SK-N-MC (cell line): Measurements from ENCODE around the gene MOB3B.

Experiments
- EZH2 ChIP-seq: fragments of 200-600 bp; sonication (generic); IDR thresholded peaks from one replicate; pipeline ENCODE4 v1.6.1; 2017; ENCODE audit warnings: antibody characterized with exemption
- FOXP2 ChIP-seq: optimal IDR thresholded peaks from 2 replicates; pipeline ENCODE3; 2011; ENCODE audit warnings: mild to moderate bottlenecking, moderate library complexity; ENCODE audit not compliant: insufficient read depth; ENCODE audit errors: extremely low read length, control extremely low read depth
- POLR2AphosphoS5 ChIP-seq: IDR thresholded peaks from 2 replicates; pipeline ENCODE4 v1.6.1; 2012; ENCODE audit warnings: mild to moderate bottlenecking, low read depth, low read length, borderline replicate concordance

- TF ChIP-seq POLR2AphosphoS5 (no peak), EZH2 (no peak), FOXP2 (no peak)
Measured at GRCh38 chr9:27545471-27545870, 15.9 kb upstream of the MOB3B start.
